GM03348 (cell line): ENCODE results near the gene TBX15.

Source experiments
- DNase-seq: peaks from one replicate; pipeline ENCODE4 v3.0.0; 2012; ENCODE audit warnings: low spot score

The TBX15 gene

DNA sequence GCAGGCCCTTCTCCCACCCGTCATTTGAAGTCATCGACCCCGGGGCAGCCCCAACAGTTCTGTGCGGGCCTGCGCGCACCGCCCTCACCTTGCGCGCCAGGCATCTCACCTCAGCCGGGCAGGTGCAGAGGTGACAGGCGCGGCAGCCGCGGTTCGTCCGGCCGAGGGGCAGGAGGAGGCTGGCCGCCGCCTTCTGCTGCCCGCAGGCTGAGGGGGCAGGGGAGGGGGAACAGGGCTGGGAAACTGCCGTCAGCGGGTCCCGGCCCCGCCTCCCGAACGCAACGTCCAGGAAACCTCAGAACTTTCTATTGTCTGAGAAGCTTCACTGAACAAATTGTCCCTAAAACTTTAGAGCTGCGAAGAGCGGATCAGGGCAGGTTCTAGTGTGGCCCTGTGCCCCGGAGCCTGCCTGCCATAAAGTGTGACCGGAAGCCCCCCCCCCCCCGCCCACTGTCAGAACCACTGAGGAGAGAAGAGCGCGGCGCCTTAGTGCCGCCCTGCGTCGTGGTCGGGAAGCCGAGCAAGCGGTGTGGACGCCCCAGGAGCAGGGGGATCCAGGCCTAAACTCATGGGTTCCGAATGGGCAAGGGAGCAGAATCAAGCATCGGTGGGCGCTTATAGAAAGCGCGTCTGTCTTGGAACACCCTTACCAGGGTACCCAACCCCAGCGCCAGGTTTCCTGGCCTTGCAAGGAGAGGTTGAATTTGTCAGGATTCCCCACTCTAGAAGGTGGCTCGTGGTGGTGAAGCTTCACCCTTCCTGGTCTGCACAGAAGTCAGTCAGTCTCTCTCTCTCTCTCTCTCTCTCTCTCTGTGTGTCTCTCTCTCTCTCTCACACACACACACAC lies 13.3 kb upstream of the TBX15 start:
- peak; percentile 35 for DNase-seq

DNA sequence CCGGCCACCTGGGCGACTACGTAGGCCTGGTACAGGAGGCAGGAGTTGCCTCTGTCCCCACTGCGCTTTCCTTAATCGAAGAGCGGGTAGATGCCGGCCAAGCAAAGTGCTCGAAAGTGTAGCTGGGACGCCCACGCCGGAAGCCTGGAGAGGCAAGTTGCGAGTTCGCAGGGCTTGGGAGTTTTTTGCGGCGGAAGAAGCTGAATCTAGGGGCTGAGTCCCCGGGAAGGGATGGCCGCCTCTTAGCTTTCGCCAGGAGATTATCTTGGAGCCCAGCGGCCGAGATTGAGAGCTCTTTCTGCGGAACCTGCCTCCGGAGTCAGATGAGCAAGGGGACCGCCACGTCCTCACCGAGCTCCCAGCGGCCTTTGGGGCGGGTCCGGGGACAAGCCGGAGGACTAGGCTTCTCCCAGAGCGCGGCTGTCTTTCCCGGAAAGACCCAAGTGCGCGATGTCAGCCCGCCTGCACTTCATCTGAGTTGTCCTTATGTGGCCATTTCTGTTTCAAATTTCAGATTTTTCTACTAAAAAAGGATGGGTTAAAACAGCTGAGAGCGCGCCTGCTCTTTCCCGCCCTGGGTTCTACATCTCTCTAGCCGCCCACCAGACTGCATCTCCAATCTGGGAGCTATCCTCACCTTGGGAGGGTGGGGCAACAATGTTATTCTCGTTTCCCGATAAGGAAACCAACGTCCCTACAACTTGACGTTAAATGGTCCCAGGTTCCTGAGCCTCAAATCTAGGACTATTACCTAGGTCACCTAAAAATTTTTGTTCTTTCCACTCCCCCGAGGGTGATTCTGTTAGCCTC lies 12.4 kb upstream of the TBX15 start:
- DNase-seq, result peak; percentile 53

DNA sequence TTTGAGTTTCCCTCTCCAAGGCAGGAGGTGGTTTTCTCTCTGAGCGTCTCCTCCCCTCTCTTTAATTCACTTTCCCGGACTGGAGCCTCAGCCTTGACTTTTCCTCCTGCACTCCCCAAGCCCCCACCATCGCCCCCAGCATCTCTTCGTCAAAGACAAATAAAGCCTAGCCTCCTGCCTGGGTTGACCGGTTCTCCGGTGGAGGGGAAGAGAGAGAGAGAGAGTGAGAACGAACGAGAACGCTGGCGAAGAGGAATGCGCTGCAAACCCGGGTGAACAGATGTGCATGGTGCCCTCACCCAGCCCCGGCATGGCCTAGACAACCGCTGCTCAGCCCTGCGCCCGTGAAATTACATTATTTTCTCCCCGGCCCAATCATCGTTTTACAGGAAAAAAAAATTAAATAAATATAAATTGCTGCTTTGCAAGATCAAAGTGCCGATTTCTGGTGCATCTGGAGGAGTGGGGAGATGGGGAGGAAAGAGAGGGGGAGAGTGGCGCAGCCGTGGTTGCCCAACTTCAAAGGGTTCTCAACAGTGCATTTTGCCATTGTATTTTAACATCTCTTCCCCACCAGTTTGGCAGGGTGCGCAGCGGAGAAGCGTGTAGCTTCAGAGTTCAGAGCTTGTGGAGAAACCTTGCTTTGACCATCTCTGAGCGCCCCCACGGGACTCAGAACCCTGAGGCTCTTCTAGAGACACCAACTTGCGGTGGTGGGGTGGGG lies 11.4 kb upstream of the TBX15 start:
- DNase-seq, result no peak

GRCh38 chr1:118998171-118998570 lies 10.0 kb upstream of the TBX15 start:
- DNase-seq, result no peak

GRCh38 chr1:118997225-118997624 lies 9.1 kb upstream of the TBX15 start:
- DNase-seq, result no peak

DNA sequence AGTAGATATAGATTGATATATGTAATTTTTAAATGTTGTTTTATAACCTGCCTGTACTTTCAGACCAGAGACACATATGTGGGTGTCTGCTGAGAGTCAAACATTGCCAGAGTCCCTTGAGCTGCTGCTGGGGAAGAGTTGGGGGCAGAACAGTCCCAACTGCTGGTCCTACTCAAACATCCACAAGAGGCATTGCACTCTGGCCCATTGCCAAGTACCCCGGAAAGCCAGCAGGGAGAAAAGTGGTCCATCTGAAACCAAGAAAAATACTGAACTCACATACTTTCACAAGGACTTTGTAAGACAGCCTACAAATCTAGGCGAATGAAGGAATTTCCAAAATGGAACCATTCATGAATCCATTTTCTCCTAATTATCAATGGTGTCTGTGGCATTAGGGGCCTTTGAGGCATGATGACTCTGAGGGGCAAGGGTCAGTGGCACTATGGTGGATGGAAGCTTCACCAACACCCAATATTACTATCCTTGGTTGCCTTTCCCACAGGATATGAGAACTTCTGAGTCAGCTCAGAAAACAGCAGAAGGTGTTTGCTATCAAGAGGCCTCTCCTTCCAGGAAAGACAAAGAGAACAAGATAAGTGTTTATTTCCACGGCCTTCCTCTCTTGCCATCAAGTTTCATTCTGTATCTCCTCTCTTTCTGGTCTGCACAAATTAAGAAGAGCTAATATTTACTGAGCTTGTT lies 7.3 kb upstream of the TBX15 start:
- DNase-seq, result no peak

- DNase-seq, result no peak
Measured at GRCh38 chr1:118993700-118994026, 5.5 kb upstream of the TBX15 start.

GRCh38 chr1:118992868-118993699 lies 4.9 kb upstream of the TBX15 start:
- DNase-seq, result no peak

DNA sequence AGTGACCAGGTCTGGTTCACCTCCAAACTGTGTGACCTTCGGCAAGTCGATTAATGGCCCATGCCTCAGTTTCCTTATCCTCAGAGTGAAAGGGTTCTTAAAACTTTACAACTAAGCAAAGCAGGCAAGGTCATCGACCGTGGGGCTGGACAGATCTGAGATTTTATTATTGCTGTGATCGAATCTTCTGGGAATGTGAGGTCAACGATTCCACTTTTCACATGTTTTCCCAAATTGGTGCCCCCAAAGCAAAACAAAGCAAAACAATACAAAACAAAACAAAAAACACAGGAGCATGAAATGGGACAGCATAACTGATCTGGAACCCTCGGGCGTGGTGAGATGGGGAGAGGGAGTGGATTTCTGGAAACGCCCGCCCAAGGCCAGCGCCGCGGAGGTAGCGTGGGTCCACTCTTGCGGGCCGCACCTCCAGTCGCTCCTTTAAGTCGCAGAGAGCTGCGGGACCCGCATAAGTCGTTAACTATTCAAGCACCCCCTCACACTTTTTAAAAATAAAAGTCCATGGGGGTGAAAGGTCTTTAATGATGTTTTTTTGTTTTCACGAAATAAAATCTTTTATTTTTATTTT lies 4.2 kb upstream of the TBX15 start:
- no peak for DNase-seq

DNA sequence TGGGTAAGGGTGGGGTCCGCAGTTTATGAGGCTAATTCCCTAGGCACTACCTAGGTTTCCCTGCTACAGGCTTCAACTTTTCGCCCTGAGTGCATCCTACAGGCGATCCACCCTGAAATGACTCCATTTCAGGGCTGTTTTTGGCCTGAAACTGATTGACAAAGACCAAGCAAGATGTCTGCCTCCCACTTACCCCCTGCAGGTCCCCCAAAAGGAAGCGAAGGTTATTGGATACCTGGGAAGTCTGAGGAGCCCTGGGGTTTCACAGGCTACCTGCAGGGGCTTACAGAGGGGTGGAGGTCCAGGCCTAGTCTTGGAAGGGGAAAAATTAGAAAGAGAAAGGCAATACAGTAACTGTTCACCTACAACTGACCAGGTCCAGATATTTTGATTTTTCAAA lies 3.3 kb upstream of the TBX15 start:
- DNase-seq, result no peak

DNA sequence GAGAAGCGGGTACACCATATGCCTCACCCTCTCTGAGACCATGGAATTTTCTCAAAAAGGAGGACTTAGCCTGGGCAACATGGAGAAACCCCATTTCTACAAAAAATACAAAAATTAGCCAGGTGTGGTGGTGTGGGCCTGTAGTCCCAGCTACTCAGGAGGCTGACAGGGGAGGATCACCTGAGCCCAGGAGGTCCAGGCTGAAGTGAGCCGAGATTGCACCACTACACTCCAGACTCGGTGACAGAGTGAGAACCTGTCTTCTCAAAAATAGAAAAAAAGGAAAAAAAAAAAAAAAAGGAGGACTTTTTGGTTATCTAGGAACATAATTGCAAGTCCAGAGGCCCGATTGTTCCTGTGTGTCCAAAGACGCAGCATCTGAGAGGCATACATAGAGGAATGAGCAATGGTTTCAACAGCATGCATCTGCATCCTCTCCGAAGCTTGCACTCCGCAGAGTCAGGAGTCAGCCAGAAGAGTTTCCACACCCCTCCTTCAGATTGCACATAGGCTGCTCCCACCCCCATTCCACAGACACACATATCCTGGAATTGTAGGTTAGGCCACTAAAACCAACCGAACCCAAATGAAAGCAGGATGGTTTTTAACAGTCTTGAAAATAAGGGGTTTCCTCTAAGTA lies 2.5 kb upstream of the TBX15 start:
- DNase-seq, result no peak

DNA sequence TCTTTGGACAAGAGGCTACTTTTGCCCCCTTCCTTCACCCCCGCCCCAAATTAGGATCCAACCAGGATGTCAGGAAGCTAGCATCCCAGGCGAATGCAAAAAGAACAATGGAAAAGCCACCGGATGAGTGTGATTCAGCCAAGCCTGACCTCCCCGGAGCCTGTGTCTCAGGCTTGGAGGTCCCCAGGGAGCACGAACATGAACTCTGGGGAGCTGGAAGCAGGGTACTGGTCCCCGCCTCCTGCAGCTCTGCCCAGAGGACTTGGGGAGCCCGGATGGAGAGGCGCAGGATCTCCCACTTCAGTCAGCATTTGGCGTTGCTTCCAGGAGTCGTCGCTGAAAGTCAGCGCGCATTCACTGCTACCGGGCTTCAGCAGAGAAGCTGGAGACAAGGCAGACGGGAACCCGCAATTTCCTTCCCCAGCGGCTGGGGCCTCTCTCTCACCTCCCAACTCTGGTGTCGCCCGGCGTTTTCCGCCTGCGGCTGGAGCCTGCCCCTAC lies 1.8 kb upstream of the TBX15 start:
- no peak for DNase-seq

- DNase-seq, result peak; percentile 37
Measured at GRCh38 chr1:118989006-118989815, 1.1 kb upstream of the TBX15 start.

- DNase-seq, result peak; percentile 78
Measured at GRCh38 chr1:118987468-118988185, 516 bp downstream of the TBX15 start.

GRCh38 chr1:118986555-118987467 lies 1.3 kb downstream of the TBX15 start:
- DNase-seq, result peak; percentile 71

GRCh38 chr1:118985640-118986554 lies 2.2 kb downstream of the TBX15 start:
- DNase-seq, result peak; percentile 49
